PFSK-1 (cell line): ENCODE data around the gene CDH8.

Experiments
- FOXP2 ChIP-seq: optimal IDR thresholded peaks from 2 replicates; pipeline ENCODE3; 2011; ENCODE audit warnings: borderline replicate concordance, control low read depth, inconsistent platforms; ENCODE audit not compliant: insufficient read depth; ENCODE audit errors: extremely low read length, extremely low read depth
- POLR2AphosphoS5 ChIP-seq: IDR thresholded peaks from 2 replicates; pipeline ENCODE4 v1.6.1; 2012; ENCODE audit warnings: low read depth, mild to moderate bottlenecking, control low read depth, low read length, moderate library complexity
- REST ChIP-seq, 2 experiments: IDR thresholded peaks; 2 replicates each; pipeline versions ENCODE4 v1.6.1 to v1.8.0; 2011 to 2012; ENCODE audit warnings: low read depth in 2 of 2, low read length in 2 of 2, control low read depth in 1 of 2, inconsistent platforms in 1 of 2, mild to moderate bottlenecking in 1 of 2, moderate library complexity in 1 of 2; ENCODE audit not compliant: insufficient read depth in 1 of 2
- SIN3A ChIP-seq: IDR thresholded peaks from 2 replicates; pipeline ENCODE4 v1.6.1; 2012; ENCODE audit warnings: mild to moderate bottlenecking, low read length, moderate library complexity, borderline replicate concordance; ENCODE audit not compliant: insufficient read depth
- TAF1 ChIP-seq: IDR thresholded peaks from 2 replicates; pipeline ENCODE4 v1.6.1; 2012; ENCODE audit warnings: low read length, control low read depth, borderline replicate concordance; ENCODE audit not compliant: insufficient read depth

Gene CDH8

GRCh38 chr16:61797296-61797795, 238.9 kb downstream of the CDH8 start:
- TF ChIP-seq REST (IDR thresholded peaks at IDR 0.05; ENCODE audit: insufficient read depth in 1 of 2, low read depth in 2 of 2, low read length in 2 of 2) (no peak), SIN3A (no peak), POLR2AphosphoS5 (no peak)

GRCh38 chr16:61792194-61792909, 243.9 kb downstream of the CDH8 start:
- TF ChIP-seq POLR2AphosphoS5 (no peak), REST (IDR thresholded peaks at IDR 0.05; ENCODE audit: insufficient read depth in 1 of 2, low read depth in 2 of 2, low read length in 2 of 2) (no peak), SIN3A (no peak), TAF1 (no peak), FOXP2 (no peak)

- TF ChIP-seq SIN3A (no peak), FOXP2 (no peak), REST (IDR thresholded peaks at IDR 0.05; ENCODE audit: insufficient read depth in 1 of 2, low read depth in 2 of 2, low read length in 2 of 2) (no peak), POLR2AphosphoS5 (no peak), TAF1 (no peak)
Measured at GRCh38 chr16:61791464-61791863, 244.8 kb downstream of the CDH8 start.

GRCh38 chr16:61780161-61780560, 256.1 kb downstream of the CDH8 start:
- TF ChIP-seq SIN3A (no peak), REST (IDR thresholded peaks at IDR 0.05; ENCODE audit: insufficient read depth in 1 of 2, low read depth in 2 of 2, low read length in 2 of 2) (no peak)

GRCh38 chr16:61770301-61770700, 265.9 kb downstream of the CDH8 start:
- TF ChIP-seq FOXP2 (no peak), POLR2AphosphoS5 (no peak), TAF1 (no peak), SIN3A (no peak), REST (IDR thresholded peaks at IDR 0.05; ENCODE audit: insufficient read depth in 1 of 2, low read depth in 2 of 2, low read length in 2 of 2) (no peak)
